WI38 (cell line): ENCODE measurements around the gene IER5L.
A peak's percentile ranks its signal among the peaks of the same experiment; 100 is the strongest.

ENCODE experiments used
- H3K4me3 ChIP-seq: 2 replicates; pipeline ENCODE4 v1.5.1; 2011; ENCODE audit warnings: low read depth, mild to moderate bottlenecking, control low read depth, low read length
- CTCF ChIP-seq: IDR thresholded peaks from 2 replicates; pipeline ENCODE4 v1.5.1; 2012; ENCODE audit warnings: low read depth, mild to moderate bottlenecking, control low read depth, low read length

IER5L gene

GRCh38 chr9:129178568-129179382 lies 714 bp upstream of the IER5L start:
- TF ChIP-seq CTCF: no peak
- peak overlapping the region; percentile 40 for H3K4me3 ChIP-seq

- H3K4me3 ChIP-seq: peak overlapping the region; percentile 84
- TF ChIP-seq CTCF: no peak
These were observed 644 bp downstream of the IER5L start for GRCh38 chr9:129177443-129177790.

GRCh38 chr9:129176701-129177442 lies 1.2 kb downstream of the IER5L start:
- no peak for TF ChIP-seq CTCF
- H3K4me3 ChIP-seq: peak overlapping the region; percentile 90

GRCh38 chr9:129175825-129176633 lies 2.0 kb downstream of the IER5L start:
- TF ChIP-seq CTCF: no peak
- H3K4me3 ChIP-seq: peak overlapping the region; percentile 90

GRCh38 chr9:129175515-129175824 lies 2.6 kb downstream of the IER5L start:
- TF ChIP-seq CTCF: no peak
- peak overlapping the region; percentile 90 for H3K4me3 ChIP-seq

- no peak for TF ChIP-seq CTCF
- H3K4me3 ChIP-seq: peak overlapping the region; percentile 90
These were observed 3.1 kb downstream of the IER5L start for GRCh38 chr9:129174724-129175514.
